ENCODE results near the gene NAT16.

Gene NAT16

GRCh38 chr7:101159696-101160674 lies 20.1 kb downstream of the NAT16 start:
- peak overlapping the region in 1 of 2 experiments; percentile 18 for H3K14ac ChIP-seq (ENCODE audit: low read length in 2 of 2)
- H2BK120ac ChIP-seq (ENCODE audit: low read depth, low read length) = no peak overlapping the region

DNA sequence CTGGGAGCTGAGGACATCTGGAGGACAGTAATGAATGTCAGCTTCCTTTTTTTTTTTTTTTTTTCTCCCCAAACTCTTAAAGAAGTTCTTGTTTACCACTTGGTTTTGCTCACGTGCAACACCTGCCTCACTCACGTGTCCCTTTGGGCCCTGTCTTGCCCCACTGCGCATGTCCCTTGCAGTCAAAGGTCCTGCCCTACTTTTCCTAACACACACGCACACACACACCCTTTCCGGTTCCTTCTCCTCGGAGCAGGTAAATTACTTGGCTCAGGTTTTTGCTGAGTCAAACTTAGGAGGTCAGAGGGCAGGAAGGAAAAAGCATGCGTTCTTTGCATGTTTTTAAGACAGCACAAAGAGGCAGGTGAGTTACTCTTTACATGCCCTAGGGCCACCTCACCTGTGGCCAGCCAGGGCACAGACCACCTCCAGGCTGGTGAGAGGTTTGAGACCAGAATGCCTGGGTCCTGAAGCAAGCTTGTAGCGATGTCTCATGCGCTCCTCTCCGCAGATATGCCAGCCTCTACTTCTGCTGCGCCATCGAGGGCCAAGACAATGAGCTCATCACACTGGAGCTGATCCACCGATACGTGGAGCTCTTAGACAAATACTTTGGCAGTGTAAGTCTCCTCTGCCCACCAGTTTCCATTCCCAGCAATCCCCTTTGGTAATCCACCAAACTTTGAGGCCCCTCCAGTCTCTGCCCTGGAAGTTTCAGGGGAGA lies 23.1 kb downstream of the NAT16 start:
- H2BK5ac ChIP-seq (ENCODE audit: low read depth, low read length, poor library complexity, severe bottlenecking) = no peak overlapping the region
- peaks cover 0 to 4% of the 10 kb centered on the region in 2 experiments for H3K27me3 ChIP-seq (ENCODE audit: control insufficient read depth in 1 of 2, insufficient read depth in 1 of 2, low read length in 2 of 2)
- H2BK12ac ChIP-seq (ENCODE audit: low read length in 2 of 2) = no peak overlapping the region
- H3K23ac ChIP-seq (ENCODE audit: low read length in 2 of 2) = no peak overlapping the region
- no peak overlapping the region for H4K91ac ChIP-seq (ENCODE audit: low read length)
- H3K9ac ChIP-seq (ENCODE audit: low read length) = no peak overlapping the region
- H2AFZ ChIP-seq (ENCODE audit: low read depth, low read length) = no peak overlapping the region
- H3K14ac ChIP-seq (ENCODE audit: low read length in 2 of 2) = no peak overlapping the region
- no peak overlapping the region for H3K4me3 ChIP-seq (ENCODE audit: insufficient read depth in 1 of 2, low read depth in 1 of 2, low read length in 2 of 2)
- DNase-seq = no peak
- H3K36me3 ChIP-seq (ENCODE audit: control insufficient read depth in 1 of 2, insufficient read depth in 2 of 2, low read depth in 1 of 2, low read length in 2 of 2) = peaks cover 44 to 48% of the 10 kb centered on the region in 2 experiments
- no peak overlapping the region for H2BK15ac ChIP-seq (ENCODE audit: low read depth, poor library complexity, severe bottlenecking)
- H3K79me1 ChIP-seq (replicated peaks; ENCODE audit: low read length, poor library complexity, severe bottlenecking) = peaks cover 26% of the 10 kb centered on the region
- no peak overlapping the region for H3K4me2 ChIP-seq (ENCODE audit: low read length, poor library complexity, severe bottlenecking)
- H2BK120ac ChIP-seq (ENCODE audit: low read depth, low read length) = no peak overlapping the region
- H3K9me3 ChIP-seq (ENCODE audit: control insufficient read depth, low read length) = no peaks in the 10 kb centered on the region
- H3K4ac ChIP-seq (ENCODE audit: low read depth in 1 of 2, low read length in 2 of 2) = no peak overlapping the region
- no peak overlapping the region for H4K8ac ChIP-seq (ENCODE audit: low read length)
- no peak overlapping the region for H3K27ac ChIP-seq (ENCODE audit: low read length, poor library complexity, severe bottlenecking)
- H3K4me1 ChIP-seq (ENCODE audit: control insufficient read depth, insufficient read depth, low read depth, low read length) = peaks cover 33% of the 10 kb centered on the region
- WGBS = 92% methylated on average over 10 of the region's 14 CpGs
- H2AK5ac ChIP-seq (ENCODE audit: low read length, severe bottlenecking) = no peak overlapping the region
- H3K18ac ChIP-seq (ENCODE audit: low read depth in 1 of 2, low read length in 2 of 2) = no peak overlapping the region

More at GRCh38 chr7:101159696-101160674, 20.1 kb downstream of the NAT16 start:
- Histone ChIP-seq H3K4me2 (ENCODE audit: low read length, poor library complexity, severe bottlenecking) (no peak overlapping the region), H3K79me1 (replicated peaks; ENCODE audit: low read length, poor library complexity, severe bottlenecking) (peaks cover 23% of the 10 kb centered on the region), H2BK12ac (ENCODE audit: low read length in 2 of 2) (no peak overlapping the region), H3K27me3 (ENCODE audit: control insufficient read depth in 1 of 2, insufficient read depth in 1 of 2, low read length in 2 of 2) (peaks cover 5 to 22% of the 10 kb centered on the region in 2 experiments), H3K4me1 (ENCODE audit: control insufficient read depth, insufficient read depth, low read depth, low read length) (peaks cover 54% of the 10 kb centered on the region), H4K8ac (ENCODE audit: low read length) (no peak overlapping the region), H3K9me3 (ENCODE audit: control insufficient read depth, low read length) (no peaks in the 10 kb centered on the region), H3K4ac (ENCODE audit: low read depth in 1 of 2, low read length in 2 of 2) (no peak overlapping the region), H2AFZ (ENCODE audit: low read depth, low read length) (no peak overlapping the region), H3K9ac (ENCODE audit: low read length) (no peak overlapping the region), H2BK15ac (ENCODE audit: low read depth, poor library complexity, severe bottlenecking) (no peak overlapping the region), H3K18ac (ENCODE audit: low read depth in 1 of 2, low read length in 2 of 2) (no peak overlapping the region), H3K23ac (ENCODE audit: low read length in 2 of 2) (no peak overlapping the region), H3K36me3 (ENCODE audit: control insufficient read depth in 1 of 2, insufficient read depth in 2 of 2, low read depth in 1 of 2, low read length in 2 of 2) (peaks cover 48 to 49% of the 10 kb centered on the region in 2 experiments), H2BK5ac (ENCODE audit: low read depth, low read length, poor library complexity, severe bottlenecking) (no peak overlapping the region), H2AK5ac (ENCODE audit: low read length, severe bottlenecking) (peak overlapping the region; percentile 81), H3K4me3 (ENCODE audit: insufficient read depth in 1 of 2, low read depth in 1 of 2, low read length in 2 of 2) (no peak overlapping the region), H4K91ac (ENCODE audit: low read length) (no peak overlapping the region), H3K27ac (ENCODE audit: low read length, poor library complexity, severe bottlenecking) (no peak overlapping the region)
- WGBS = 69% methylated on average over 20 of the region's 31 CpGs
- peak; percentile 37 for DNase-seq

DNA sequence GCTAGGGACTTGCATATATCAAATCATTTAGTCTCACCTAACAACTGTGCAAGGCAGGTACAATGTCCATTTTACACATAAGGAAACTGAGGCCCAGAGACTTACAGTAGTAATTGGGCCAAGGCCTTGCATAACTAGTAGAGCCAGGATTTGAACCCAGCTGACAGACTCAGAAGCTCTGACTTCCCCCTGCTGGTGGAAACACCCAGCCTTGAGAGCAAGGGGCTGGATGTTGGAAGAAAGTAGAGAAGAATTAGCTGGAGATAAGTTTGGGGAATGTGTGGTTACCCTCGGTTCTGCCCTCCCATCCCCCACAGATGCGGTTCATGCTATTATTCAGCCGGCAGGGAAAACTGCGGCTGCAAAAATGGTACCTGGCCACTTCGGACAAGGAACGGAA lies 23.8 kb downstream of the NAT16 start:
- peaks cover 37 to 41% of the 10 kb centered on the region in 2 experiments for H3K36me3 ChIP-seq (ENCODE audit: control insufficient read depth in 1 of 2, insufficient read depth in 2 of 2, low read depth in 1 of 2, low read length in 2 of 2)
- H3K23ac ChIP-seq (ENCODE audit: low read length in 2 of 2) = no peak overlapping the region
- H3K9me3 ChIP-seq (ENCODE audit: control insufficient read depth, low read length) = no peaks in the 10 kb centered on the region
- H3K4me3 ChIP-seq (ENCODE audit: insufficient read depth in 1 of 2, low read depth in 1 of 2, low read length in 2 of 2) = peak overlapping the region in 1 of 2 experiments; percentile 90
- peaks cover 0 to 4% of the 10 kb centered on the region in 2 experiments for H3K27me3 ChIP-seq (ENCODE audit: control insufficient read depth in 1 of 2, insufficient read depth in 1 of 2, low read length in 2 of 2)
- H4K8ac ChIP-seq (ENCODE audit: low read length) = no peak overlapping the region
- no peak overlapping the region for H3K9ac ChIP-seq (ENCODE audit: low read length)
- no peak overlapping the region for H2BK120ac ChIP-seq (ENCODE audit: low read depth, low read length)
- H3K14ac ChIP-seq (ENCODE audit: low read length in 2 of 2) = no peak overlapping the region
- H3K4me1 ChIP-seq (ENCODE audit: control insufficient read depth, insufficient read depth, low read depth, low read length) = peaks cover 33% of the 10 kb centered on the region
- H2BK5ac ChIP-seq (ENCODE audit: low read depth, low read length, poor library complexity, severe bottlenecking) = no peak overlapping the region
- no peak overlapping the region for H2AFZ ChIP-seq (ENCODE audit: low read depth, low read length)
- DNase-seq = no peak
- H3K79me1 ChIP-seq (replicated peaks; ENCODE audit: low read length, poor library complexity, severe bottlenecking) = peaks cover 26% of the 10 kb centered on the region
- no peak overlapping the region for H4K91ac ChIP-seq (ENCODE audit: low read length)
- 86% methylated on average over 6 of the region's 6 CpGs for WGBS
- H2BK12ac ChIP-seq (ENCODE audit: low read length in 2 of 2) = no peak overlapping the region
- no peak overlapping the region for H3K18ac ChIP-seq (ENCODE audit: low read depth in 1 of 2, low read length in 2 of 2)
- H2BK15ac ChIP-seq (ENCODE audit: low read depth, poor library complexity, severe bottlenecking) = no peak overlapping the region
- H3K4ac ChIP-seq (ENCODE audit: low read depth in 1 of 2, low read length in 2 of 2) = no peak overlapping the region
- no peak overlapping the region for H2AK5ac ChIP-seq (ENCODE audit: low read length, severe bottlenecking)
- H3K4me2 ChIP-seq (ENCODE audit: low read length, poor library complexity, severe bottlenecking) = no peak overlapping the region
- no peak overlapping the region for H3K27ac ChIP-seq (ENCODE audit: low read length, poor library complexity, severe bottlenecking)

DNA sequence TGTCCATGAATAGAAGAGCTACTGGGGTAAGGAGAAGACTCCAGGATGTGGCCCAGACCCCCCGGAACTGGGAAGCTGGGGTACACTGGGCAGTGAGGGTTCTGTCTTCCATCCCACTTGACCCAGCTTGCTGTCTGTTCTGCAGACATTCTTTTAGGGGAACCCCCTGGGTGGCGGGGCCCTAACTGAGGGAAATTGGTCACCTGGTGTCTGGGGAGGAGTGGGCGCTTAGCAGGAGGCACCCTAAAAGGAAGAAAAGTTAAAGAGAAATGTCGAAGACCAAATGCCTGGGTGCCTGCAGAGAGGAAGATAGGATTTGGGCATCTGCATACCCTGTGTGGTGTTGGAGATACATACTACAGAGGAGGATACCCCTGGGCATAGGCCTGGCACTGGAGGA lies 24.8 kb downstream of the NAT16 start:
- peaks cover 0 to 4% of the 10 kb centered on the region in 2 experiments for H3K27me3 ChIP-seq (ENCODE audit: control insufficient read depth in 1 of 2, insufficient read depth in 1 of 2, low read length in 2 of 2)
- H3K4me1 ChIP-seq (ENCODE audit: control insufficient read depth, insufficient read depth, low read depth, low read length) = peaks cover 26% of the 10 kb centered on the region
- peak overlapping the region in 1 of 2 experiments; percentile 43 for H2BK12ac ChIP-seq (ENCODE audit: low read length in 2 of 2)
- peak overlapping the region; percentile 81 for H2BK5ac ChIP-seq (ENCODE audit: low read depth, low read length, poor library complexity, severe bottlenecking)
- H3K36me3 ChIP-seq (ENCODE audit: control insufficient read depth in 1 of 2, insufficient read depth in 2 of 2, low read depth in 1 of 2, low read length in 2 of 2) = peaks cover 34 to 37% of the 10 kb centered on the region in 2 experiments
- H3K4me3 ChIP-seq (ENCODE audit: insufficient read depth in 1 of 2, low read depth in 1 of 2, low read length in 2 of 2) = peak overlapping the region; percentile 84 to 90
- peak overlapping the region; percentile 43 for H2AK5ac ChIP-seq (ENCODE audit: low read length, severe bottlenecking)
- peak overlapping the region; percentile 66 for H4K91ac ChIP-seq (ENCODE audit: low read length)
- H3K9me3 ChIP-seq (ENCODE audit: control insufficient read depth, low read length) = no peaks in the 10 kb centered on the region
- peak overlapping the region; percentile 19 to 59 for H3K18ac ChIP-seq (ENCODE audit: low read depth in 1 of 2, low read length in 2 of 2)
- H4K8ac ChIP-seq (ENCODE audit: low read length) = peak overlapping the region; percentile 52
- no peak overlapping the region for H3K23ac ChIP-seq (ENCODE audit: low read length in 2 of 2)
- H3K79me1 ChIP-seq (replicated peaks; ENCODE audit: low read length, poor library complexity, severe bottlenecking) = peaks cover 26% of the 10 kb centered on the region
- H2AFZ ChIP-seq (ENCODE audit: low read depth, low read length) = no peak overlapping the region
- H3K27ac ChIP-seq (ENCODE audit: low read length, poor library complexity, severe bottlenecking) = peak overlapping the region; percentile 33
- peak overlapping the region in 1 of 2 experiments; percentile 42 for H3K4ac ChIP-seq (ENCODE audit: low read depth in 1 of 2, low read length in 2 of 2)
- H3K4me2 ChIP-seq (ENCODE audit: low read length, poor library complexity, severe bottlenecking) = peak overlapping the region; percentile 86
- peak overlapping the region in 1 of 2 experiments; percentile 57 for H3K14ac ChIP-seq (ENCODE audit: low read length in 2 of 2)
- DNase-seq = no peak
- peak overlapping the region; percentile 93 for H3K9ac ChIP-seq (ENCODE audit: low read length)
- H2BK15ac ChIP-seq (ENCODE audit: low read depth, poor library complexity, severe bottlenecking) = no peak overlapping the region
- peak overlapping the region; percentile 54 for H2BK120ac ChIP-seq (ENCODE audit: low read depth, low read length)
- 65% methylated on average over 4 of the region's 4 CpGs for WGBS

Data from mesenchymal stem cell (in vitro differentiated cells and primary cell).